Astrocyte (in vitro differentiated cells and primary cell): ENCODE data around the gene GOLPH3. TPM values are rescaled to one million over a fixed set of nuclear protein-coding genes. Genes with fewer than 3 reads are reported as not detected.
"Not testable (repeated sequence)": the region's sequence is repeated elsewhere in the genome, so short reads cannot be mapped to it uniquely, and the experiment has no call there.

Experiments used
- DNase-seq: peaks from one replicate; pipeline ENCODE4 v3.0.0-alpha.2; 2010; ENCODE audit warnings: low read depth
- FAIRE-seq: peaks from 2 replicates; lab custom pipeline; 2011; peaks lifted over from hg19 to GRCh38; lab: Jason Lieb, UNC
- H2AFZ ChIP-seq: 2 replicates; pipeline ENCODE4 v1.6.0; 2012; ENCODE audit warnings: low read depth, low read length, inconsistent platforms
- H3K27ac ChIP-seq: 2 replicates; pipeline ENCODE4 v1.5.1; 2011; ENCODE audit warnings: low read depth, low read length, inconsistent platforms
- H3K27me3 ChIP-seq: 2 replicates; pipeline ENCODE4 v1.6.0; 2011; ENCODE audit warnings: low read length, inconsistent platforms; ENCODE audit not compliant: insufficient read depth
- H3K36me3 ChIP-seq: 2 replicates; pipeline ENCODE4 v1.5.1; 2011; ENCODE audit warnings: low read length, inconsistent platforms; ENCODE audit not compliant: insufficient read depth
- H3K4me1 ChIP-seq: 2 replicates; pipeline ENCODE4 v1.5.1; 2011; ENCODE audit warnings: low read length, inconsistent platforms; ENCODE audit not compliant: insufficient read depth
- H3K4me2 ChIP-seq: 2 replicates; pipeline ENCODE4 v1.6.0; 2012; ENCODE audit warnings: low read length, inconsistent platforms
- H3K4me3 ChIP-seq: 2 replicates; pipeline ENCODE4 v1.5.1; 2011; ENCODE audit warnings: low read depth, mild to moderate bottlenecking, low read length, inconsistent platforms; ENCODE audit not compliant: insufficient read depth
- H3K79me2 ChIP-seq: 2 replicates; pipeline ENCODE4 v1.6.0; 2012; ENCODE audit warnings: mild to moderate bottlenecking, low read length, inconsistent platforms; ENCODE audit not compliant: insufficient read depth
- H3K9ac ChIP-seq: 2 replicates; pipeline ENCODE4 v1.6.0; 2012; ENCODE audit warnings: mild to moderate bottlenecking, low read length, inconsistent platforms
- H3K9me3 ChIP-seq: 2 replicates; pipeline ENCODE4 v1.5.1; 2012; ENCODE audit warnings: low read depth, mild to moderate bottlenecking, low read length, inconsistent platforms; ENCODE audit not compliant: insufficient read depth
- H4K20me1 ChIP-seq: 2 replicates; pipeline ENCODE4 v1.6.0; 2012; ENCODE audit warnings: low read length, inconsistent platforms; ENCODE audit not compliant: insufficient read depth
- H3K27ac Mint-ChIP-seq: one replicate; pipeline ENCODE4 v1.8.0; 2021; ENCODE audit warnings: mild to moderate bottlenecking, mixed read lengths; ENCODE audit not compliant: unreplicated experiment
- H3K27me3 Mint-ChIP-seq: one replicate; pipeline ENCODE4 v1.8.0; 2021; ENCODE audit warnings: low read depth, mixed read lengths; ENCODE audit not compliant: unreplicated experiment
- H3K36me3 Mint-ChIP-seq: one replicate; pipeline ENCODE4 v1.8.0; 2021; ENCODE audit warnings: low read depth, mixed read lengths; ENCODE audit not compliant: unreplicated experiment
- H3K4me1 Mint-ChIP-seq: one replicate; pipeline ENCODE4 v1.8.0; 2021; ENCODE audit warnings: low read depth, mixed read lengths; ENCODE audit not compliant: unreplicated experiment
- H3K4me3 Mint-ChIP-seq: one replicate; pipeline ENCODE4 v1.8.0; 2021; ENCODE audit warnings: mild to moderate bottlenecking, moderate library complexity, mixed read lengths; ENCODE audit not compliant: unreplicated experiment
- H3K9me3 Mint-ChIP-seq: one replicate; pipeline ENCODE4 v1.8.0; 2021; ENCODE audit warnings: mild to moderate bottlenecking, mixed read lengths; ENCODE audit not compliant: unreplicated experiment
- CTCF ChIP-seq: IDR thresholded peaks from 2 replicates; pipeline ENCODE4 v1.5.1; 2011; ENCODE audit warnings: low read depth, mild to moderate bottlenecking, inconsistent platforms, low read length, moderate library complexity; ENCODE audit not compliant: insufficient read depth
- EZH2 ChIP-seq: IDR thresholded peaks from 2 replicates; pipeline ENCODE4 v1.6.1; 2012; ENCODE audit warnings: mild to moderate bottlenecking, low read length, inconsistent platforms; ENCODE audit not compliant: insufficient read depth
- total RNA-seq: library from RNA; stranded (reverse); gene quantifications from 2 replicates; pipeline ENCODE4 v1.2.1, GENCODE V29; 2021

GOLPH3 gene
- total RNA-seq, 1 donor from 2014 or later: 114 TPM

- Mint-ChIP-seq H3K4me1 (peaks cover 8% of the 10 kb centered on the region), H3K27me3 (no peaks in the 10 kb centered on the region), H3K9me3 (no peaks in the 10 kb centered on the region), H3K36me3 (no peaks in the 10 kb centered on the region), H3K27ac (peak overlapping the region; percentile 41), H3K4me3 (no peak overlapping the region)
- Histone ChIP-seq H2AFZ (peak overlapping the region; percentile 48), H3K4me2 (no peak overlapping the region), H3K27ac (no peak overlapping the region), H3K4me1 (no peaks in the 10 kb centered on the region), H3K9ac (no peak overlapping the region), H3K4me3 (no peak overlapping the region), H3K9me3 (no peaks in the 10 kb centered on the region), H4K20me1 (no peaks in the 10 kb centered on the region), H3K79me2 (no peaks in the 10 kb centered on the region), H3K36me3 (no peaks in the 10 kb centered on the region), H3K27me3 (no peaks in the 10 kb centered on the region)
- DNase-seq: no peak
- FAIRE-seq: no peak
- TF ChIP-seq CTCF: no peak
Observed at GRCh38 chr5:32217886-32218396, 43.8 kb upstream of the GOLPH3 start.

- not testable (repeated sequence) for H3K27me3 ChIP-seq, H3K9me3 Mint-ChIP-seq, H3K36me3 ChIP-seq, H3K4me2 ChIP-seq, H3K4me1 ChIP-seq, H3K79me2 ChIP-seq, H2AFZ ChIP-seq, H3K9ac ChIP-seq, H3K9me3 ChIP-seq, H3K27ac Mint-ChIP-seq, H4K20me1 ChIP-seq, H3K4me3 Mint-ChIP-seq, H3K4me3 ChIP-seq, H3K4me1 Mint-ChIP-seq, H3K27me3 Mint-ChIP-seq, FAIRE-seq, H3K36me3 Mint-ChIP-seq, H3K27ac ChIP-seq, DNase-seq
Observed at GRCh38 chr5:32214344-32214743, 40.2 kb upstream of the GOLPH3 start.

GRCh38 chr5:32210151-32210550 lies 36.0 kb upstream of the GOLPH3 start:
- Histone ChIP-seq H3K4me1 (no peaks in the 10 kb centered on the region), H3K4me3 (no peak overlapping the region), H3K4me2 (no peak overlapping the region), H3K79me2 (no peaks in the 10 kb centered on the region), H4K20me1 (no peaks in the 10 kb centered on the region), H3K27me3 (no peaks in the 10 kb centered on the region), H3K27ac (no peak overlapping the region), H3K36me3 (no peaks in the 10 kb centered on the region), H2AFZ (no peak overlapping the region), H3K9ac (no peak overlapping the region), H3K9me3 (no peaks in the 10 kb centered on the region)
- Mint-ChIP-seq H3K4me1 (no peaks in the 10 kb centered on the region), H3K36me3 (no peaks in the 10 kb centered on the region), H3K9me3 (no peaks in the 10 kb centered on the region), H3K27ac (no peak overlapping the region), H3K27me3 (peaks cover 3% of the 10 kb centered on the region), H3K4me3 (no peak overlapping the region)
- TF ChIP-seq EZH2 (no peak), CTCF (no peak)
- DNase-seq (no peak), FAIRE-seq (no peak)

- not testable (repeated sequence) for H3K27me3 ChIP-seq, H3K36me3 ChIP-seq, H3K4me2 ChIP-seq, H3K4me1 Mint-ChIP-seq, DNase-seq, H3K27ac ChIP-seq, H3K9me3 ChIP-seq, H3K4me1 ChIP-seq, H3K4me3 Mint-ChIP-seq, H3K4me3 ChIP-seq, H3K9ac ChIP-seq, FAIRE-seq, H3K36me3 Mint-ChIP-seq, H4K20me1 ChIP-seq, H2AFZ ChIP-seq, H3K27ac Mint-ChIP-seq, H3K79me2 ChIP-seq, H3K9me3 Mint-ChIP-seq, H3K27me3 Mint-ChIP-seq
Observed at GRCh38 chr5:32208837-32209236, 34.7 kb upstream of the GOLPH3 start.
